Measurements from ENCODE around the gene ITIH3.
A peak's percentile ranks its signal among the peaks of the same experiment; 100 is the strongest.

ITIH3 gene

GRCh38 chr3:52795298-52795900 is 803 bp downstream of the ITIH3 start:
- no peak for DNase-seq

GRCh38 chr3:52796411-52796810 is 1.8 kb downstream of the ITIH3 start:
- DNase-seq: no peak

- no peak for DNase-seq
Measured at GRCh38 chr3:52798376-52798977, 3.9 kb downstream of the ITIH3 start.

DNA sequence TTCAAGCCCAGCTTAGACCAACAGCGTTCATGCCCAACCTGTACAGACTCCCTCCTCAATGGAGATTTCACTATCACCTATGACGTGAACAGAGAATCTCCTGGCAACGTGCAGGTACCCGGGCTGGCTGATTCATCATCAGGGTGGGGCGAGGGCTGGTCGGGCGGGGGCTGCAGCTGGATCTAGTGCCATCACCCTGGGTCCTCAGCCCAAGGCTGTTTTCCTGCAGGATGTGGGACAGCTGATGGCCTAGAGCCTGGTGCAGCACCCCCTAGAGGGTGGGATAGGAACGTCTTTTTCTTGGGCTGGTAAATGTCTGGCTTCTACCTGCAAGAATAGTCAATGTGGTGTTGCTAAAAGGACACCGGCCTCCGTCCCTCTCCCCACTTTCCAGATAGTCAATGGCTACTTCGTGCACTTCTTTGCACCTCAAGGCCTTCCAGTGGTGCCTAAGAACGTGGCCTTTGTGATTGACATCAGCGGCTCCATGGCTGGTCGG is 4.4 kb downstream of the ITIH3 start:
- no peak for DNase-seq

DNA sequence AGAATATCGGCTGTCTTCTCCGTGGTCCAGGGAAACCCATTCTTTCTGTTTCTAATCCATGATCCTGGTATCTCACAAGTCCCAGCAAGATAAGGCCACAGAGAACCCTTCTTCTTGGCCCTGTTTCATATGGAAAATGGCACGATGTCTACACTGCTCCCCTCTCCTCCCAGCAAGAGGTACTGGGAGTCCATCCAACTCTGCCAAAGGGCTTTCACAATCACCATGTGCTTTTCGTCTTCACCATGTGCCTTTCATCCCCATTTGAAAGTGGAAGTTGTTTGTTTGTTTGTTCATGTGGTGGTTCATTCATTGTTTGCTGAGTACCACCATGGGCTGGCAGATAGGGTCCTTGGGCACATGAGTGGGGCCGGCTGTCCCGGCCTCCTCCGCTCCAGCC is 5.5 kb downstream of the ITIH3 start:
- no peak for DNase-seq

DNA sequence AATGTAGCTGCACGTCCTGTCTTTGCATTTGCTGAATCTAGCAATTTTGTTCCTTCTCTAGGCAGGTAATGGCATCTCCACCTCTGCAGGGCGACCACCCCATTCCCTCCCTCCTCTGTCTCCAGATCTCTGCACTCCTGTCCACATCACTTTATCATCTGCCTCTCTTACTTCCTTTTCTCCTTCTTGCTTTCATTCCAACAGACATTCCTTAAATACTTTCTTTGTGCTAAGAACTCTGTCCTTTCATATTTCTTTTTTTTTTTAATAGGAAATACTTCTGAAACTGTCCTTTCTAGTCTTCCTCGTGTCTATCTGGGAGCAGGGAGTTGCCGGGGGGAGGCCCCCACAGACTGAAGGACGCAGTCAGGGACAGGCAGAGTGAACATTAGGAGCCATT is 7.2 kb downstream of the ITIH3 start:
- DNase-seq: no peak

DNA sequence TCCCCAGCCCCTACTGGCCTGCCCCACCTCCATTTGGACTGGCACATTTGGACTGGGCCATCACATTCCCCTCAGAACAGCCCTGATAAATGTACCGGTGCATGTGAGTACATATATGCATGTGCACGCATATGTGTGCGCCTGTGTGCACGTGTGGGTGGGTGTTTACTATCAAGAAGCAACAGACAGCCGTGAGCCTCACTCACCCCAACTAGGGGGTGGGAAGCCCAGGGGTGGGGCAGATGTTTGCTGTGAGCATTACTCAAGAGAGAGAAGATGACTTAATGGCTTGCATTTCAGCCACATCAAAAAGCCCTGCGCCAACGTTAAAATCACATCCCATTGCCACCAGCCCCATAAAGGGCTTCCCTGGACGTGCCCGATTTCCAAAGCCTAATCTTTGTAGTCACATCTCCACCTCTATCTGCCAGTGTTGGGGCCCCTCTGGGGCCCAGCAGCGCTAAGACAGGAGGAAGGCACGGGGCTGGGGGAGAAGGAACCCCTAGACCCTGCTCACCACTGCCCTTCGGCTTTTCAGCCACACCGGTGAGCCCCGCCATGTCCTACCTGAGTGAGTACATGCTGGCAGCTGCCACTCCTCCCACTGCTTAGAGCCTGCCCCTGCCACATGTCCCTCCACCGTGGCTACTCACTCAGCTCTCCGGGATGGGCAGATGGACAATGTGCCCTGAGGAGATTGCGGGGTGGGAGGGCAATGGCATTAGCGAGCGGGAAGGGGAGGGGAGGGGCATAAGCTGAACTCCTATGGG is 10.9 kb downstream of the ITIH3 start:
- DNase-seq: no peak

GRCh38 chr3:52809149-52809548 is 14.6 kb downstream of the ITIH3 start:
- DNase-seq: no peak

DNA sequence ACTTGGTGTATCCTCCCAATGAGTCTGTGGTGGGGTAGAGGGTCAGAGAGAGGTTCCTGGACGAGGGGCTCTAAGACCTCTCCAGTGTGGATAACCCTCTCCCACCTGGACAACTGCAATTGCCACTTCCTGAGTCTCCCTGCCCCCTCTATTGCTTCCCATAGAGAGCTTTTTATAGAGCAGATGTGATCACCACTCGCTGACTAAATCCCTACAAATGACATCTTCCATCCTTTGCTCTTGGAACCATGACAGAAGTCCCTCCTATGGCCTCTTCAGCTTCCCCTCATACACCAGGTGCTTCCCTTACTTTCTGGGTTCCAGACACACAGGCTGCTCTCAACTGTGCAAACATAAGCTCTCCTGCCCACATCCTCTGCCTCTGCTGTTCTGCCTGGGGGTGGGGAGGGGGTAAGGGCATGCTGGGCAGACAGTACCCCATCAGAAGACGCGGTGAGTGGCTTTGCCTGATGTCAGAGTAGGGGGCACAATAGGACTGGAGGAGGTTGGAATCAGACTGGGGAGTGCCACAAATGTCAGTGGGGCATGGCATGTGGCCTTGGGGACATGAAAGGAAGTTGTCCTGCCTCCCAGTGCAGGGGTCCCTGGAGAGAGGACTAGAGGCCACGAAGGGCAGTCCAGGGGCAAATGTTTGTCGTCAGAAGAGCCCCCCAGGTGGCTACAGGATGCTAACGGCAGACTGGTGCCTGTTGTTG is 15.2 kb downstream of the ITIH3 start:
- no peak for DNase-seq

DNA sequence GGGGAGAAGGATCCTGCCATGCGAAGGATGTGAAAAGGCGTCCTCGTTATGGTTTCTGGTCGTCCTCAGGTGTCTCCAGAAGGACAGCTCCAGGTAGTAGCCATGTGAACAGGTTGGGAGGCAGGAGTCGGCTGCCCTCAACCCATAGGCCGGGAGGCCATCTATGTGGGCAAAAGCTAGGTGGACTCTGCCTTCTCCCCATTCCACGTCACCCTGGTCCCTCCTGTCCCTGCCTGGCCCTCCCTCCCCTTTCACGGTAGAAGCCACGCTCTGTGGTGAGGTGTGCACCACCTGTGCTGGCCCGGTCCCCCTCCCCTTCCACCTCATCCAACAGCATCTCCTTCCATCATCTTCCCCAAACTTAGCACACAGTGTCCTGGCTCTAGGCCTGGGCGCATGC is 16.3 kb downstream of the ITIH3 start:
- DNase-seq: no peak

GRCh38 chr3:52811452-52812011 is 16.9 kb downstream of the ITIH3 start:
- no peak for DNase-seq

DNA sequence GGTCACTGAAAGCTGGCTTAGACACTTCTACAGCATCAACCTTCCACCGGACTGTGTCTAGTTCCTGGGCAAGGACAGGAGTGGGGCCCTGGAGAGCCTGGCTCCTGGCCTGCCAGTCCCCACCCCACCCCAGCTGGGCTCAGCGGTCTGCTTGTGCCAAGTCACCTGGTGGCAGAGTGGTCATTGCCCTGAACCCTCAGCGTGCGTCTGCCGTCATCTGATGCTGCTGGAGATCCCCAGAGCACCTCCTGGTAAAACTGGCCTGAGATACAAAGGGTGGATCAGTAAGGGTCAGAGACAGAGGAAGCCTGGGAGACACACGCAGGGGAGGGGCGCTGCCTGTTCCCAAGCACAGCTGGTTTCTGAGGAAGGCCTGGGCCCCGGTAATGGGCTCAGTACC is 19.2 kb downstream of the ITIH3 start:
- DNase-seq: no peak

DNA sequence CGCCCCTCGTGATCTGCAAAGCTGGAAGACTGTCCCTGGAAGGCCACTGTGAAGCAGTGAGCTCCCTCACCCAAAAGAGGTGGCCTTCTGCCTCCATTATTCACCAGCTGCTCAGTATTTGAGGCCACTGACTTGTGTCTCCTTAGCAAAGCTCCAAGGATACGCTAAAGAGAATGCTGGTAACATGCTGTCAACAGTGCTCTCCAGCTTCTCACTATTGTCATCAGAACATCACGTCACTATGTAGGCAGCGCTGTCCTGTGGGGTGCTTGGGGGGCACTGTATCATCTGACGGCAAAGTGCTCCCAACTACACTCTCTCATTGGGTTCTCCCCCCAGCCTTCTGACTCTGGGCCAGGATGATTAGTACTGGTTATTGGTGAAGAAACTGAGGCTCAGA is 21.6 kb downstream of the ITIH3 start:
- DNase-seq: no peak

GRCh38 chr3:52816654-52817053 is 22.1 kb downstream of the ITIH3 start:
- DNase-seq: no peak

DNA sequence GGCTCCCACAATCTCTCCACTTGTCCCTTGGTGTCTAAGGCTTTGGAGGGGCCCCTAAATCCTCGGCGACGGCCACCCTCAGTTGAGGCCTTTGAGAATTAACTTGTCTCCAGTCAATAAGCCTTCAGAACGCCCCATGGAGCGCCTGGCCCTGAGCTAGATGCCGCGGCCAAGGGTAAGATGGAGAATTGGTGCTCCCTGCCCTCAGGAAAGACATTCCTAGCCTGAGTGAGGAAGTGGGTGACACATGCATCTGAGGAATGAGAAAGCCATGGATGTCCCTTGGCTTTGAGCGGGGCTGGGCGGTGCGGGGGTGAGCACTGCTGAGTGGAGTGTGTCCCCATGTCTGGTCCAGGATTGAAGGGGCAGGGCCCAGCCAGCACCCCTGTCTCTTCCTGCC is 22.6 kb downstream of the ITIH3 start:
- no peak for DNase-seq

- no peak for DNase-seq
Measured at GRCh38 chr3:52817860-52818259, 23.3 kb downstream of the ITIH3 start.

DNA sequence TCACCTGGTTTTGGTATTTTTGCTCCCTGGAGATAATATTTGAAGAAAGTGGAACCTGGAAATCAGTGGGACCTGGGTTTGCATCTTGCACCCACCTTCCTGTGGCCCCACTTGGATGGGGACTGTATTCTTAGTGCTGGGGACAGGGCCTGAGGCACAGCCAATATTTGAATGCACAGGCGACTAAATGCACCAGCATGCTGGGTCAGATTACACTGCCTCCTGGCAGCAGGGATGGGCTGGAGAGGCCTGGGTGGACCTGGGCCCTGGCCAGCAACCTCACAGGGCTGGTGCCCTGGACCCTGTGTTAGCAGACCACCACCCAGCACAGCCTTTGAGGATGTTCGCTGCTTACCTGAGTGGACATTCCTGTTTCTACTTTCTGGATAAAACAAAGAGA is 25.3 kb downstream of the ITIH3 start:
- no peak for DNase-seq

- peak in 1 of 2 experiments; percentile 17 for DNase-seq
Measured at GRCh38 chr3:52820736-52821135, 26.1 kb downstream of the ITIH3 start.

DNA sequence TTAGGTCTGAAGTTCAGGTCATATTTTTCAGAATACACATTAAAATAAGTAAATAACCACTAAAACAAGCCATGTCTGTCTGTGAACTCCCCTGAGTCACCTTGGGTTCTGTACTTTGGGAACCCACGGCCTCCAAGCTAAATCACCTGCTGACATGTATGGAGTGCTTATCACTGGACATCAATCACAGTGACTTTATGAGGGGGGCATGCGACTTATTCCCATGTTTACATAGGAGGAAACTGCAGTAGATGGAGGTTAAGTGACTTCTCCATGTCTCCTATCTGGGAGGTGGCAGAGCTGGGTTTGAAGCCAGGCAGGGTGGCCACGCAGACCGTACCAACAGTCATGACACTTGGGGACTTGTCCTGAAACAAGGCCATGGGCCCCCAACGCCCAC is 27.8 kb downstream of the ITIH3 start:
- no peak for DNase-seq

DNA sequence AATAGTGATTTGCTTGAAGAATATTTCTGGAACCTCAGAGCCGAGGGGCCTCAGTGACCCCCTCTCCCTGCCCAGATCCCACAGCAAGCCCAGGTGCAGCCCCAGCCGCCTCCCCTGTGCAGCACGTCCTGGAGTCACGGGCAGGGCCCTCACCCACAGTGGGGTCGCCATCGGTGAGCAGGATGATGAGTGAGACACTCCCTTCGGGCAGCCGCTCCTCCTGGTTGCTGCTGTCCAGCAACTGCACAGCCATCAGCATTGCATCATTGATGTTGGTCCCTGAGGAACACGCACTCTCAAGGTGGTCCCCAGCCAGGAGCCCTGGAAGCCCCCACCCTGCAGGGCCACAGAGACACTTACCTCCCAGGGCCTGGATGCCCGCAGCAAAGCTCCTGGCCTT is 29.4 kb downstream of the ITIH3 start:
- no peak for DNase-seq

DNA sequence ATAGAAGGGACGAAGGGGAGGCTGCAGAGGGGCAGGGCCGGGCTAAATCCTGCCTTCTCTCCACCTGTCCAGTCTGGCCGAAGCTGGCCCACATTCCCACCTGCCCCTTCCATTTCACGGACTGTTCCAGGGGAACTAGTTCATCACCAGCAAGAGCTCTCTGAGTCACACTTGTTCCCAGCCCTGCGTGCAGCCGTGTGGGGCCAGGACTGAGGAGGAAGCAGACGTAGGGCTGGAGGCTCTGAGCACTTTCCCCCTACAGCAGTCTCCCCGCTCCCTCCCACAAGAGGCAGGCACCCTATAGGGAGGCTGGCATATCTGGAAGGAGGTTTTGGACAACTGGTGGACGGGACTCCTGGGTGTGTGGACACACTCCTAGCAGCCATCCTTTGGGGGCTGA is 32.8 kb downstream of the ITIH3 start:
- no peak for DNase-seq

DNA sequence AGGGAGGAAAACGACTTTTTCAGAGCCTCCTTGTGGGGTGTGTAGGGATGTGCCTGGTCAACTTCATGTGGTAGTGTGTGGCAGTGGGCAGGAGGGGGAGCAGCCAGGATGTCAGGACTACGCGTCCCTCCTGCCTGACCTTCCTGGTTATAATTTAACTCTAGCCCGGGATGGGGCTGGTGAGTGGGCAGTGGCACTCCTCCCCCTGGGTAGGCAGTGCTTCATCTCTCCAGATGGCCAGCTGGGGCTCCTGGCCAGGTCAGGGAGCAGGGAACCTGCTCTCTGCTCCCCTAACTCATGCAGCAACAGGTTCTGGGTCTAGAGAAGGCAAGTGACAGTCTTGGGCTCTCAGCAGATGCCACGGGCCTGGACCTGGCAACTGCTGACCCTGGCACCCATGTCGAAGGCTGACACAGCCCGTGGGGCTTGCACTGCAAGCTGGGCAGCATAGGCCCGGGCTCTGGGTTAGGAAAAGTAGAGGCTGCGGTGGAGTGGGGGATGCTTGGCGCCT is 33.3 kb downstream of the ITIH3 start:
- no peak for DNase-seq

DNA sequence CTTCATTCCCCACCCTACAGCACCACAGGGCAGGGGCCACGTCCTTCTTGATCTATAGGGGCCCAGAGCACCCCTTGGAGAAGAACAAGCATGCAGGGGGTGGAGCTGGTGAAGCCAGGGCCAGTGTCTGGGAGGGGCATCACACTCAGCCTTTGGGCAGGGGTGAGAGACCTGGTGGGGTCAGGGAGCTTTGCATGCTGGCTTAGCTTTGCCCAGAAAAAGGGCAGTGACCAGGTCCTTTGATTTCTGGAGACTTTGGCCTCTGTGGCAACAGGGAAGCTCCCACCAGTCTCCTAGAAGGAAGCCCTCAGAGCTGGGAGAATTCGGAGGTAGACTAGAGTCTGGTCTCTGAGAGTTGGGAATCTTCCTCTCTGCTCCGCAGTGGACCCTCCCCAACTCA is 34.9 kb downstream of the ITIH3 start:
- no peak for DNase-seq
